ENCODE data around the gene PRUNE2.

The PRUNE2 gene

DNA sequence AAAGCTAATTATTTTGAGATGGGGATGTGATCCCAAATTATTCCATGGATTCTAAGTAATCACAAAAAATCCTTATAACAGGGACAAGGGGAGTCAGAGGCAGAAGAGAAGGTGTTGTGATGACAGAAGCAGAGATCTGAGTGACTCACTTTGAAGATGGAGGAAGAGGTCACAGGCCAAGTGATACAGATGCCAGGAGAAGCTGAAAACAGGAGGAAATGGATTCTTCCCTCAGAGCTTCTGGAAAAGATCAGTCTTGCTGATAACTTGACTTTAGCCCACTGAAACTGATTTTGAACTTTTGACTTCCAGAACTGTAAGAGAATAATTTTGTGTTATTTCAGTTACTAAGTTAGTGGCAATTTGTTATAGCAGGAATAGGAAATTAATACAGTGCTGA is 341.6 kb downstream of the PRUNE2 start:
- DNase-seq = no peak

DNA sequence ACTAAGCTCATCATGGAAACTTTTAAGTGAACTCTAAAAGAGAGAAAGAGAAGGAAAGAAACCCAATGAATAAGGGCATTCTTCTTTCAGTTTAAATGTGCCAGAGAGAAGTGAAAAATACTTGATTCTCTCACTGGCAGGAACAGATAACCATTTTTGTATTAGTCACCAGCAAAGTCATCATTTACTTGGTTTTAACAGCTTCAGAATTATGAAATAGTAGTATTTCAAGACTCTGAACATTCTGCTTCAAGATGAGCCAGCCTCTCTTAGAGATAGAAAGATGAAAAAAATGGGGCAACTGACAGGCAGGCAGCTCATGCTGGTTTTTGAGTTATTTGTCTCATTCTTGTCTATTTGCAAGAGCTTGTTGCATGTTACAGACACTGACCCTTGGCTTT is 343.4 kb downstream of the PRUNE2 start:
- no peak for DNase-seq

DNA sequence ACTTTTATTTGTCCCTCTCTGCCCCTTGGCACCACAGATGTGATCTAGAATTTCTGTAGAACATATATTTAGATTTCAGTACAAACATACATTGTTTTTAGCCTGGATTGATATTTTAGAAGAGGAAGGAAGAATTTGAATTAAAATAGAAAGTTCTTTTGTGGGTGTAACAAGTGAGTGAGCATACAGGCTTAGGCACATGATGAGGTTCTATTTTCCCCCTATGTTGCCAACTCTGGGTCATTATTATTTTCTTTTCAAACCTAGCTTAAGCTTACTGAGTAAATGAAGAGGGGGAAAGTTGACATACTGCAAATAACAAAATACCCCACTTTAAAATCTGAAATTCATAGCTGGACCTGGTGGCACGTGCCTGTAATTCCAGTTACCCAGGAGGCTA is 344.0 kb downstream of the PRUNE2 start:
- DNase-seq = no peak

All from stimulated activated CD4-positive, alpha-beta T cell treated with anti-CD3 and anti-CD28 coated beads, Interleukin-12 subunit alpha, Interleukin-12 subunit beta, amount 100 ng/mL, for 4 hours (primary cell).